DND-41 (cell line): Measurements from ENCODE around the gene APBB1IP.

Source experiments
- ATAC-seq: fragments of 200-7000 bp; cut with Tn5 transposase; 3 replicates; pipeline ENCODE4 v1.9.1; 2021; ENCODE audit warnings: low read depth; ENCODE audit not compliant: insufficient read depth
- DNase-seq: peaks from one replicate; pipeline ENCODE4 v3.0.0-alpha.2; 2020
- H2AFZ ChIP-seq: 2 replicates; pipeline ENCODE4 v1.6.0; 2012; ENCODE audit warnings: low read depth, low read length
- H3K27ac ChIP-seq: 2 replicates; pipeline ENCODE4 v1.5.1; 2012; ENCODE audit warnings: low read length, inconsistent platforms
- H3K27me3 ChIP-seq: fragments of 200-600 bp; sonication (generic); 2 replicates; pipeline ENCODE4 v1.6.0; 2012; ENCODE audit warnings: low read length, mild to moderate bottlenecking, inconsistent platforms; ENCODE audit not compliant: insufficient read depth, poor library complexity
- H3K36me3 ChIP-seq: 2 replicates; pipeline ENCODE4 v1.5.1; 2012; ENCODE audit warnings: low read length, inconsistent platforms; ENCODE audit not compliant: insufficient read depth
- H3K4me1 ChIP-seq: 2 replicates; pipeline ENCODE4 v1.5.1; 2012; ENCODE audit warnings: mild to moderate bottlenecking, low read length; ENCODE audit not compliant: insufficient read depth
- H3K4me2 ChIP-seq: 2 replicates; pipeline ENCODE4 v1.6.0; 2012; ENCODE audit warnings: mild to moderate bottlenecking, moderate library complexity, low read length, inconsistent platforms; ENCODE audit not compliant: insufficient read depth
- H3K4me3 ChIP-seq, 2 experiments: fragments of 200-600 bp in 1 of 2; shearing (Covaris generic) in 1 of 2; 2 replicates each; pipeline ENCODE4 v1.5.1; 2012 to 2016; ENCODE audit warnings: inconsistent platforms in 2 of 2, low read length in 2 of 2, mild to moderate bottlenecking in 2 of 2, low read depth in 1 of 2, moderate library complexity in 1 of 2
- H3K79me2 ChIP-seq: 2 replicates; pipeline ENCODE4 v1.6.0; 2012; ENCODE audit warnings: low read length, inconsistent platforms; ENCODE audit not compliant: insufficient read depth
- H3K9ac ChIP-seq: 2 replicates; pipeline ENCODE4 v1.6.0; 2012; ENCODE audit warnings: low read depth, mild to moderate bottlenecking, inconsistent platforms, low read length, moderate library complexity
- H3K9me3 ChIP-seq: 2 replicates; pipeline ENCODE4 v1.5.1; 2012; ENCODE audit warnings: low read length, moderate library complexity, mild to moderate bottlenecking, inconsistent platforms; ENCODE audit not compliant: insufficient read depth, severe bottlenecking
- H4K20me1 ChIP-seq: 2 replicates; pipeline ENCODE4 v1.6.0; 2012; ENCODE audit warnings: low read length; ENCODE audit not compliant: insufficient read depth
- CTCF ChIP-seq: IDR thresholded peaks from 2 replicates; pipeline ENCODE4 v1.5.1; 2012; ENCODE audit warnings: borderline replicate concordance, low read length, moderate library complexity, mild to moderate bottlenecking; ENCODE audit not compliant: poor library complexity, severe bottlenecking; ENCODE audit errors: extremely low read depth
- EZH2 ChIP-seq: IDR thresholded peaks from 3 replicates; pipeline ENCODE4 v1.6.1; 2012; ENCODE audit warnings: borderline replicate concordance, low read depth, mild to moderate bottlenecking, moderate library complexity, low read length, inconsistent platforms; ENCODE audit not compliant: severe bottlenecking

APBB1IP gene

GRCh38 chr10:26540601-26541000 is 102.5 kb downstream of the APBB1IP start:
- H3K9ac ChIP-seq: no peak overlapping the region
- H3K27me3 ChIP-seq: no peaks in the 10 kb centered on the region
- no peaks in the 10 kb centered on the region for H3K9me3 ChIP-seq
- H3K4me2 ChIP-seq: no peak overlapping the region
- peaks cover 74% of the 10 kb centered on the region for H3K36me3 ChIP-seq
- ATAC-seq (no peak), DNase-seq (no peak)
- no peaks in the 10 kb centered on the region for H3K4me1 ChIP-seq
- H3K27ac ChIP-seq: no peak overlapping the region
- no peaks in the 10 kb centered on the region for H3K79me2 ChIP-seq
- H3K4me3 ChIP-seq: no peak overlapping the region
- H2AFZ ChIP-seq: no peak overlapping the region
- H4K20me1 ChIP-seq: no peaks in the 10 kb centered on the region
- TF ChIP-seq CTCF (no peak), EZH2 (no peak)

GRCh38 chr10:26543567-26544306 is 105.6 kb downstream of the APBB1IP start:
- DNase-seq (no peak), ATAC-seq (no peak; the same call in 2 of the 3 replicates)
- no peak overlapping the region for H2AFZ ChIP-seq
- no peaks in the 10 kb centered on the region for H3K9me3 ChIP-seq
- no peak for TF ChIP-seq EZH2
- H3K79me2 ChIP-seq: no peaks in the 10 kb centered on the region
- H4K20me1 ChIP-seq: no peaks in the 10 kb centered on the region
- peaks cover 77% of the 10 kb centered on the region for H3K36me3 ChIP-seq
- H3K9ac ChIP-seq: no peak overlapping the region
- H3K27ac ChIP-seq: no peak overlapping the region
- H3K27me3 ChIP-seq: no peaks in the 10 kb centered on the region
- no peak overlapping the region for H3K4me2 ChIP-seq
- no peak overlapping the region for H3K4me3 ChIP-seq
- H3K4me1 ChIP-seq: no peaks in the 10 kb centered on the region

- H3K9me3 ChIP-seq: peaks cover 1% of the 10 kb centered on the region
- no peak overlapping the region for H3K27ac ChIP-seq
- peaks cover 82% of the 10 kb centered on the region for H3K36me3 ChIP-seq
- no peaks in the 10 kb centered on the region for H3K79me2 ChIP-seq
- H3K4me2 ChIP-seq: no peak overlapping the region
- no peak overlapping the region for H3K9ac ChIP-seq
- no peak overlapping the region for H3K4me3 ChIP-seq
- H4K20me1 ChIP-seq: no peaks in the 10 kb centered on the region
- DNase-seq: no peak
- no peak for ATAC-seq
- H3K27me3 ChIP-seq: no peaks in the 10 kb centered on the region
- TF ChIP-seq CTCF: no peak
- no peak for TF ChIP-seq EZH2
- H3K4me1 ChIP-seq: no peaks in the 10 kb centered on the region
- H2AFZ ChIP-seq: no peak overlapping the region
Measured at GRCh38 chr10:26544932-26545331, 106.8 kb downstream of the APBB1IP start.

GRCh38 chr10:26550774-26551526 is 112.8 kb downstream of the APBB1IP start:
- TF ChIP-seq EZH2: no peak
- TF ChIP-seq CTCF: no peak
- H3K36me3 ChIP-seq: peaks cover 86% of the 10 kb centered on the region
- DNase-seq: no peak

More at GRCh38 chr10:26550774-26551526, 112.8 kb downstream of the APBB1IP start:
- Histone ChIP-seq H3K27ac (no peak overlapping the region), H3K4me3 (no peak overlapping the region), H3K9ac (no peak overlapping the region), H3K27me3 (no peaks in the 10 kb centered on the region), H3K79me2 (no peaks in the 10 kb centered on the region), H4K20me1 (no peaks in the 10 kb centered on the region), H3K4me2 (no peak overlapping the region), H2AFZ (no peak overlapping the region), H3K4me1 (no peaks in the 10 kb centered on the region), H3K9me3 (peaks cover 4% of the 10 kb centered on the region)
- ATAC-seq: no peak
